GM12891 (cell line): ENCODE data around the gene C7.
"Not testable (repeated sequence)": the region's sequence is repeated elsewhere in the genome, so short reads cannot be mapped to it uniquely, and the experiment has no call there.

Experiments used
- DNase-seq: peaks from one replicate; pipeline ENCODE4 v3.0.0; 2011; ENCODE audit warnings: low spot score; ENCODE audit not compliant: insufficient read length
- FAIRE-seq: peaks from 2 replicates; lab custom pipeline; 2011; peaks lifted over from hg19 to GRCh38; lab: Jason Lieb, UNC
- PAX5 ChIP-seq: IDR thresholded peaks from 2 replicates; pipeline ENCODE4 v1.6.1; 2011; ENCODE audit warnings: low read length, moderate library complexity, mild to moderate bottlenecking; ENCODE audit not compliant: insufficient read depth, severe bottlenecking
- POLR2A ChIP-seq: IDR thresholded peaks from 2 replicates; pipeline ENCODE4 v1.6.1; 2011; ENCODE audit warnings: low read depth, low read length, control low read depth
- POLR2AphosphoS5 ChIP-seq: IDR thresholded peaks from 2 replicates; pipeline ENCODE4 v1.6.1; 2011; ENCODE audit warnings: low read depth, low read length, control low read depth
- POU2F2 ChIP-seq: IDR thresholded peaks from 2 replicates; pipeline ENCODE4 v1.6.1; 2011; ENCODE audit warnings: low read depth, mild to moderate bottlenecking, control low read depth, low read length, moderate library complexity
- SPI1 ChIP-seq: IDR thresholded peaks from 2 replicates; pipeline ENCODE4 v1.6.1; 2011; ENCODE audit warnings: low read depth, low read length, control low read depth
- TAF1 ChIP-seq: IDR thresholded peaks from 2 replicates; pipeline ENCODE4 v1.6.1; 2011; ENCODE audit warnings: low read depth, low read length, control low read depth

The C7 gene

DNA sequence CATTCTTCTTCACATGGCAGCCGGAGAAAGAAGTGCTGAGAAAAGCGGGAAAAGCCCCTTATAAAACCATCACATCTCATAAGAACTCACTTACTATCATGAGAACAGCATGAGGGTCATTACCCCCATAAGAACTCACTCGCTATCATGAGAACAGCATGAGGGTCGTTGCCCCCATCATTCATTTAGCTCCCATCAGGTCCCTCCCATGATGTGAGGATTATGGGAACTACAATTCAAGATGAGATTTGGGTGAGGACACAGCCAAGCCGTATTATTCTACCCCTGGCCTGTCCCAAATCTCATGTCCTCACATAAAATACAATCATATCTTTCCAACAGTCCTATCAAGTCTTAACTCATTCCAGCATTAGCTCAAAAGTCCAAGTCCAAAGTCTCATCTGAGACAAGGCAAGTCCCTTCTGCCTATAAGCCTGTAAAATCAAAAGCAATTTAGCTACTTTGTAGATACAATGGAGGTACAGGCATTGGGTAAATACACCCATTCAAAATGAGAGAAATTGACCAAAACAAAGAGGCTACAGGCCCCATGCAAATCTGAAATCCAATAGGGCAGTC is 82.8 kb downstream of the C7 start:
- DNase-seq (no peak), FAIRE-seq (no peak)
- TF ChIP-seq SPI1 (no peak), POLR2A (no peak), POLR2AphosphoS5 (no peak), POU2F2 (no peak), TAF1 (no peak)

GRCh38 chr5:40995801-40996586 is 86.7 kb downstream of the C7 start:
- no peak for FAIRE-seq
- DNase-seq: no peak
- TF ChIP-seq PAX5 (no peak), POLR2A (no peak), POU2F2 (no peak), TAF1 (no peak), SPI1 (no peak), POLR2AphosphoS5 (no peak)

DNA sequence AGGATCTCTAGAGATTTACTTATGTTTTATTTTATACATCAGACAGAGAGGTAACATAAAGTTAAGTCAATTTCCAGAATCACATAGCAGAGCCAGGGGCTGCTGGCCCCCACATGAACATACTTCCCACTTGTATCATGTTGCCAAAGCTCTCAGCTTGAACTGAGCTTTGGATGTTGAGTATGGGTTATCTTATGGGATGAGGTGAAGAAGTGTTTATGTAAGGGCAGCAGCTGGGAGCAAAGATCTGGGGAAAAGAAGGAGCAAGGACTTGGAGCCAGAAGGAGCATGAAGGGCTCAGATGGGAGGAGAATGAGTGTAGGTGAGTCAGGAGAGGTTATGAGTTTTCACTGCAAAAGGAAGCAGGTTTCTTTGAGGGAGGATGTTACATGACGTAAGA is 89.8 kb downstream of the C7 start:
- DNase-seq: no peak
- no peak for TF ChIP-seq POLR2AphosphoS5
- no peak for TF ChIP-seq POLR2A
- no peak for TF ChIP-seq SPI1
- no peak for TF ChIP-seq PAX5
- FAIRE-seq: no peak

DNA sequence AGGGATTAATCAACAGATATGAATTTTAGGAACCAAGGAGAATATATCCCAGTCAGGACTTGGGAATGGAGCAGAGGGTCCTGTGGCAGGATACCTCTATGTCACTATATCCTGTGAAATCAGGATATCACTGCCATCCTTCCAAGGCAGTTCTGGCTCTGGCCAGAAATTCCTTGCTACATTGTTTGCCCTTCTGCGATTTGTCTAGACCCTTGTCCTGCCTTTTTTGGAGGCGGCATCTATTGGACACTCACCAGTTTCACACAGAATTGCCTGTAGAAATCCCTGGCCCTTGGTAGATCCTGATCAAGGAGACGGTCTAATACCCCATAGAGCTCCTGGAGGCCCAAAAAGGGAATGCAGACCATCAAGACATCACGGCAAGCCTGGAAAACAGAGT is 90.7 kb downstream of the C7 start:
- FAIRE-seq: no peak
- DNase-seq: no peak
- TF ChIP-seq POLR2A (no peak), POU2F2 (no peak), PAX5 (no peak), SPI1 (no peak), POLR2AphosphoS5 (no peak), TAF1 (no peak)

- no peak for TF ChIP-seq POLR2A
- no peak for TF ChIP-seq TAF1
- no peak for TF ChIP-seq PAX5
- no peak for TF ChIP-seq POU2F2
- no peak for TF ChIP-seq SPI1
- TF ChIP-seq POLR2AphosphoS5: no peak
- DNase-seq (no peak), FAIRE-seq (no peak)
These were observed 94.5 kb downstream of the C7 start for GRCh38 chr5:41003670-41004376.

DNA sequence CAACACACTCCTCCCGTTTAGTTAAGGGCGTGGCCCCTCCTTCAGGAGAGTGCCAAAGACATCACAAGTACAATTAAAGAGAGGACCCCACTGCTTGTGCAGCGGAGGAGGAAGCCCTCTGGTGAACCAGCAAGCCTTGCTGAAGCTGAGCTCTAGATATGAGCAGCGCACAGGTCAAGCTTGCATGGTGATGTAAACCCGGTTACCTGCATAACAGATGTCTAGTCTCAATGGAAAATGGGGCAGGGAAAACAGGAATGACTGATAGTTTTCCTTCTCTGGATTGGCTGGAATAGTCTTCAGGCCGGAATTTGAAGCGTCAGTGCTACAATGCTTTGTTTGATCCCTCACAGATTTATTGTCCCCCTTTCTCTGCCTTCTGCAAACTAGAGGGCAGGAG is 95.6 kb downstream of the C7 start:
- TF ChIP-seq SPI1: no peak
- no peak for TF ChIP-seq TAF1
- TF ChIP-seq POU2F2: no peak
- TF ChIP-seq POLR2AphosphoS5: no peak
- TF ChIP-seq POLR2A: no peak
- TF ChIP-seq PAX5: no peak
- no peak for DNase-seq
- FAIRE-seq: no peak

DNA sequence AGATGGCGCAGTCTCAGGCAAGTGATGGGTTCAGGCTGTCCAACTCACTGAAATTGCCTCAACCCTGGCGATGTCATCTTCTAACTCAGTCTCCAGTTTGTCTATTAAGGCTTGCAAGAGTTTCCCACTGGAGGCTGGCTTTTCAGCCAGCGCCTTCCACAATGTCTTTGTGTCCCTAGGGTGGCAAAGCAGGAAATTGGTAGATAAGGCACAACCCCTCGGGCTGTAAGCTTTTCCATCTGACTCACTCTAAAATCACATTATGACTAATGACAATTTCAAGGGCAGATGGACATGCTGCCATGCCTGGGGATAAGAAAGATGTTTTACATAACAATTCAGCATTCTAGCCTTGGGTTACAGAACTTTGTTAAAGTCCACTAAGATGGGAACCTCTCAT is 99.9 kb downstream of the C7 start:
- DNase-seq (no peak), FAIRE-seq (no peak)
- TF ChIP-seq PAX5 (no peak), POU2F2 (no peak), SPI1 (no peak), TAF1 (no peak), POLR2AphosphoS5 (no peak), POLR2A (no peak)

DNA sequence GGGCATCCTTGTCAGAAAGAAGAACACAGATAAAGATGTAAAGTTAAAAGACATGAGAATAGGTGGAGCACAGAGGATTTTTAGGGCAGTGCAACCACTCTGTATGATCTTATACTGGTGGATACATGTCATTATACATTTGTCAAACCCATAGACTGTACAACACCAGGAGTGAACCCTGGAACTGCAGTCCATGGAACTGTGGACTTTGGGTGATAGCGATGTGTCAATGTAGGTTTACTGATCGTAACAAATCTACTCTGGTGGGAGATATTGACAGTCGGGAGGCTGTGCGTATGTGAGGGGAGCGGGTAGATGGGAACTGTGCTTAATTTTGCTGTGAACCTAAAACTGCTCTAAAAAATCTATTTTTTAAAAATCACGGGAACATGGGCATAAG is 101.3 kb downstream of the C7 start:
- FAIRE-seq: no peak
- no peak for DNase-seq
- no peak for TF ChIP-seq POLR2A
- no peak for TF ChIP-seq SPI1
- TF ChIP-seq TAF1: no peak
- TF ChIP-seq PAX5: no peak
- TF ChIP-seq POU2F2: no peak
- TF ChIP-seq POLR2AphosphoS5: no peak

GRCh38 chr5:41012318-41012717 is 103.0 kb downstream of the C7 start:
- DNase-seq: no peak
- TF ChIP-seq SPI1: no peak
- no peak for TF ChIP-seq POU2F2
- no peak for TF ChIP-seq POLR2AphosphoS5
- no peak for TF ChIP-seq TAF1
- TF ChIP-seq PAX5: no peak
- TF ChIP-seq POLR2A: no peak
- no peak for FAIRE-seq

DNA sequence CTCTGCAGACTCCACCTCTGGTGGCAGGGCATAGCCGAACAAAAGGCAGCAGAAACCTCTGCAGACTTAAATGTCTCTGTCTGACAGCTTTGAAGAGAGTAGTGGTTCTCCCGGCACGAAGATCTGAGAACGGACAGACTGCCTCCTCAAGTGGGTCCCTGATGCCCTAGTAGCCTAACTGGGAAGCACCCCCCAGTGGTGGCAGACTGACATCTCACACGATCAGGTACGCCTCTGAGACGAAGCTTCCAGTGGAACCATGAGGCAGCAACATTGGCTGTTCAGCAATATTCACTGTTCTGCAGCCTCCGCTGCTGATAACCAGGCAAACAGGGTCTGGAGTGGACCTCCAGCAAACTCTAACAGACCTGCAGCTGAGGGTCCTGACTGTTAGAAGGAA is 113.3 kb downstream of the C7 start:
- FAIRE-seq, DNase-seq: not testable (repeated sequence)
